HUDEP-2 (cell line): ENCODE data around the gene AHCYL2.
"Not testable (repeated sequence)": the region's sequence is repeated elsewhere in the genome, so short reads cannot be mapped to it uniquely, and the experiment has no call there.

Source experiments
- DNase-seq, 76 experiments: peaks; one replicate each; lab custom pipeline; 2025; ENCODE audit not compliant: unreplicated experiment in 76 of 76; lab: John Stamatoyannopoulos, UW

Gene AHCYL2

DNA sequence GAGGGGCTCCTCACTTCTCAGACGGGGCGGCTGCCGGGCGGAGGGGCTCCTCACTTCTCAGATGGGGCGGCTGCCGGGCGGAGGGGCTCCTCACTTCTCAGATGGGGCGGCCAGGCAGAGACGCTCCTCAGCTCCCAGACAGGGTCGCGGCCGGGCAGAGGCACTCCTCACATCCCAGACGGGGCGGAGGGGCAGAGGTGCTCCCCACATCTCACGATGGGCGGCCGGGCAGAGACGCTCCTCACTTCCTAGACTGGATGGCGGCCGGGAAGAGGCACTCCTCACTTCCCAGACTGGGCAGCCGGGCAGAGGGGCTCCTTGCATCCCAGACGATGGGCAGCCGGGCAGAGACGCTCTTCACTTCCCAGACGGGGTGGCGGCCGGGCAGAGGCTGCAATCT, 251.6 kb downstream of the AHCYL2 start:
- DNase-seq = not testable (repeated sequence)
